Measurements from ENCODE around the gene DNAJC15. TPM values are rescaled to one million over a fixed set of nuclear protein-coding genes. Genes with fewer than 3 reads are reported as not detected.

The DNAJC15 gene
- polyA plus RNA-seq, 3 donors: 8.3 to 31.1 (median 22.0) TPM

- no peaks in the 10 kb centered on the region for H3K36me3 ChIP-seq (replicated peaks in 1 of 2; ENCODE audit: control insufficient read depth in 1 of 2, insufficient read depth in 2 of 2, low read length in 2 of 2)
- no peak overlapping the region for H3K4me2 ChIP-seq (replicated peaks; ENCODE audit: extremely low read depth, low read length, poor library complexity, severe bottlenecking)
- peaks cover 0 to 1% (median 0%) of the 10 kb centered on the region in 7 donors for H3K9me3 Mint-ChIP-seq
- no peak overlapping the region for H3K27ac Mint-ChIP-seq
- H3K36me3 Mint-ChIP-seq: no peaks in the 10 kb centered on the region
- peaks cover 0 to 5% (median 2%) of the 10 kb centered on the region in 3 donors for H3K27me3 Mint-ChIP-seq (ENCODE audit: low read depth in 3 of 3)
- no peaks in the 10 kb centered on the region for H3K79me2 ChIP-seq (ENCODE audit: insufficient read depth, low read length)
- WGBS (ENCODE audit: insufficient coverage): 94% methylated on average over 2 of the region's 6 CpGs
- H3K27ac ChIP-seq (ENCODE audit: low read depth in 1 of 2, low read length in 2 of 2): no peak overlapping the region
- H3K4me3 Mint-ChIP-seq: no peak overlapping the region
- H3K4me3 ChIP-seq (replicated peaks in 1 of 3; ENCODE audit: low read depth in 2 of 3, low read length in 3 of 3): no peak overlapping the region
- H3K27me3 ChIP-seq (ENCODE audit: control insufficient read depth in 2 of 2, insufficient read depth in 2 of 2, low read length in 2 of 2): no peaks in the 10 kb centered on the region
- no peak overlapping the region for H2AFZ ChIP-seq (ENCODE audit: insufficient read depth, low read depth, low read length, poor library complexity, severe bottlenecking)
- peaks cover 4% of the 10 kb centered on the region for H3K4me1 Mint-ChIP-seq
- no peak for TF ChIP-seq CTCF (IDR thresholded peaks at IDR 0.05)
- intact Hi-C loops (cut with micrococcal nuclease): no loop called here
- H3K9ac ChIP-seq (ENCODE audit: insufficient read depth, low read length, poor library complexity, severe bottlenecking): no peak overlapping the region
- H4K20me1 ChIP-seq (ENCODE audit: insufficient read depth, low read length): no peaks in the 10 kb centered on the region
- DNase-seq: no peak
- no peaks in the 10 kb centered on the region for H3K9me3 ChIP-seq (replicated peaks in 1 of 2; ENCODE audit: control insufficient read depth in 1 of 2, insufficient read depth in 1 of 2, low read length in 2 of 2)
- H3K4me1 ChIP-seq (ENCODE audit: control insufficient read depth in 1 of 2, insufficient read depth in 2 of 2, low read length in 2 of 2): no peaks in the 10 kb centered on the region
These were observed 99.4 kb downstream of the DNAJC15 start for GRCh38 chr13:43122791-43123190.

- no peaks in the 10 kb centered on the region for H4K20me1 ChIP-seq (ENCODE audit: insufficient read depth, low read length)
- WGBS (ENCODE audit: insufficient coverage): 100% methylated on average over 2 of the region's 6 CpGs
- H3K36me3 ChIP-seq (replicated peaks in 1 of 2; ENCODE audit: control insufficient read depth in 1 of 2, insufficient read depth in 2 of 2, low read length in 2 of 2): no peaks in the 10 kb centered on the region
- H3K4me1 ChIP-seq (ENCODE audit: control insufficient read depth in 1 of 2, insufficient read depth in 2 of 2, low read length in 2 of 2): no peaks in the 10 kb centered on the region
- no peak overlapping the region for H3K9ac ChIP-seq (ENCODE audit: insufficient read depth, low read length, poor library complexity, severe bottlenecking)
- no peaks in the 10 kb centered on the region for H3K27me3 ChIP-seq (ENCODE audit: control insufficient read depth in 2 of 2, insufficient read depth in 2 of 2, low read length in 2 of 2)
- H3K27ac Mint-ChIP-seq: no peak overlapping the region
- H3K4me3 Mint-ChIP-seq: no peak overlapping the region
- no peak overlapping the region for H3K27ac ChIP-seq (ENCODE audit: low read depth in 1 of 2, low read length in 2 of 2)
- H3K27me3 Mint-ChIP-seq (ENCODE audit: low read depth in 3 of 3): peaks cover 3 to 7% (median 5%) of the 10 kb centered on the region in 3 donors
- TF ChIP-seq CTCF (IDR thresholded peaks at IDR 0.05): no peak
- no peak overlapping the region for H3K4me2 ChIP-seq (replicated peaks; ENCODE audit: extremely low read depth, low read length, poor library complexity, severe bottlenecking)
- no peaks in the 10 kb centered on the region for H3K9me3 ChIP-seq (replicated peaks in 1 of 2; ENCODE audit: control insufficient read depth in 1 of 2, insufficient read depth in 1 of 2, low read length in 2 of 2)
- no peaks in the 10 kb centered on the region for H3K36me3 Mint-ChIP-seq
- DNase-seq: no peak
- H3K9me3 Mint-ChIP-seq: peaks cover 0 to 1% (median 0%) of the 10 kb centered on the region in 7 donors
- H3K79me2 ChIP-seq (ENCODE audit: insufficient read depth, low read length): no peaks in the 10 kb centered on the region
- H3K4me3 ChIP-seq (replicated peaks in 1 of 3; ENCODE audit: low read depth in 2 of 3, low read length in 3 of 3): no peak overlapping the region
- H2AFZ ChIP-seq (ENCODE audit: insufficient read depth, low read depth, low read length, poor library complexity, severe bottlenecking): no peak overlapping the region
- peaks cover 8% of the 10 kb centered on the region for H3K4me1 Mint-ChIP-seq
- intact Hi-C loops (cut with micrococcal nuclease): no loop called here
These were observed 100.5 kb downstream of the DNAJC15 start for GRCh38 chr13:43123856-43124255.
